ENCODE measurements around the gene MAP1B.

The MAP1B gene

GRCh38 chr5:72216756-72217155, 109.5 kb downstream of the MAP1B start:
- TF ChIP-seq CTCF (IDR thresholded peaks at IDR 0.05; ENCODE audit: insufficient read depth, missing control alignments) = no peak
- FAIRE-seq = no peak
- DNase-seq (ENCODE audit: insufficient read length, low spot score) = no peak

GRCh38 chr5:72221099-72221498, 113.8 kb downstream of the MAP1B start:
- TF ChIP-seq CTCF (IDR thresholded peaks at IDR 0.05; ENCODE audit: insufficient read depth, missing control alignments) = no peak
- no peak for DNase-seq (ENCODE audit: insufficient read length, low spot score)
- FAIRE-seq = no peak

- no peak for TF ChIP-seq CTCF (IDR thresholded peaks at IDR 0.05; ENCODE audit: insufficient read depth, missing control alignments)
- DNase-seq (ENCODE audit: insufficient read length, low spot score) (no peak), FAIRE-seq (no peak)
These were observed 114.3 kb downstream of the MAP1B start for GRCh38 chr5:72221541-72221940.

- no peak for FAIRE-seq
- TF ChIP-seq CTCF (IDR thresholded peaks at IDR 0.05; ENCODE audit: insufficient read depth, missing control alignments) = no peak
- DNase-seq (ENCODE audit: insufficient read length, low spot score) = no peak
These were observed 115.2 kb downstream of the MAP1B start for GRCh38 chr5:72222521-72222920.

- DNase-seq (ENCODE audit: insufficient read length, low spot score) (no peak), FAIRE-seq (no peak)
- no peak for TF ChIP-seq CTCF (IDR thresholded peaks at IDR 0.05; ENCODE audit: insufficient read depth, missing control alignments)
These were observed 116.1 kb downstream of the MAP1B start for GRCh38 chr5:72223371-72223770.

- DNase-seq (ENCODE audit: insufficient read length, low spot score) (no peak), FAIRE-seq (no peak)
- no peak for TF ChIP-seq CTCF (IDR thresholded peaks at IDR 0.05; ENCODE audit: insufficient read depth, missing control alignments)
These were observed 117.7 kb downstream of the MAP1B start for GRCh38 chr5:72224946-72225463.

GRCh38 chr5:72225741-72226140, 118.5 kb downstream of the MAP1B start:
- FAIRE-seq (no peak), DNase-seq (ENCODE audit: insufficient read length, low spot score) (no peak)
- no peak for TF ChIP-seq CTCF (IDR thresholded peaks at IDR 0.05; ENCODE audit: insufficient read depth, missing control alignments)

All from D721Med (cell line).